ENCODE results near the gene CALHM1.
"Not testable (repeated sequence)": the region's sequence is repeated elsewhere in the genome, so short reads cannot be mapped to it uniquely, and the experiment has no call there.

Gene CALHM1
- 0 to 0.19 (median 0) reads per million in 3 donors for total RNA-seq

GRCh38 chr10:103458720-103459119 is at the start of gene CALHM1:
Gene CALHM1, minus strand, starts transcription at chr10:103458900. Its CDS starts 149 bp downstream, at chr10:103458751.
- no peaks in the 10 kb centered on the region for H3K27me3 ChIP-seq (replicated peaks; ENCODE audit: control insufficient read depth, insufficient read depth, low read length, poor library complexity, severe bottlenecking)
- DNase-seq: no peak
- peaks cover 1% of the 10 kb centered on the region for H3K4me1 ChIP-seq (ENCODE audit: control insufficient read depth, insufficient read depth, low read length, poor library complexity, severe bottlenecking)
- H3K9me3 ChIP-seq (ENCODE audit: control insufficient read depth, low read length): no peaks in the 10 kb centered on the region
- H3K36me3 ChIP-seq (ENCODE audit: control insufficient read depth, insufficient read depth, low read length): no peaks in the 10 kb centered on the region
- H3K4me3 ChIP-seq (ENCODE audit: insufficient read depth, low read depth, low read length, poor library complexity, severe bottlenecking): no peak within 1 kb of the TSS
- H3K27ac ChIP-seq (ENCODE audit: insufficient read depth, low read length, poor library complexity, severe bottlenecking): no peak within 1 kb of the TSS

DNA sequence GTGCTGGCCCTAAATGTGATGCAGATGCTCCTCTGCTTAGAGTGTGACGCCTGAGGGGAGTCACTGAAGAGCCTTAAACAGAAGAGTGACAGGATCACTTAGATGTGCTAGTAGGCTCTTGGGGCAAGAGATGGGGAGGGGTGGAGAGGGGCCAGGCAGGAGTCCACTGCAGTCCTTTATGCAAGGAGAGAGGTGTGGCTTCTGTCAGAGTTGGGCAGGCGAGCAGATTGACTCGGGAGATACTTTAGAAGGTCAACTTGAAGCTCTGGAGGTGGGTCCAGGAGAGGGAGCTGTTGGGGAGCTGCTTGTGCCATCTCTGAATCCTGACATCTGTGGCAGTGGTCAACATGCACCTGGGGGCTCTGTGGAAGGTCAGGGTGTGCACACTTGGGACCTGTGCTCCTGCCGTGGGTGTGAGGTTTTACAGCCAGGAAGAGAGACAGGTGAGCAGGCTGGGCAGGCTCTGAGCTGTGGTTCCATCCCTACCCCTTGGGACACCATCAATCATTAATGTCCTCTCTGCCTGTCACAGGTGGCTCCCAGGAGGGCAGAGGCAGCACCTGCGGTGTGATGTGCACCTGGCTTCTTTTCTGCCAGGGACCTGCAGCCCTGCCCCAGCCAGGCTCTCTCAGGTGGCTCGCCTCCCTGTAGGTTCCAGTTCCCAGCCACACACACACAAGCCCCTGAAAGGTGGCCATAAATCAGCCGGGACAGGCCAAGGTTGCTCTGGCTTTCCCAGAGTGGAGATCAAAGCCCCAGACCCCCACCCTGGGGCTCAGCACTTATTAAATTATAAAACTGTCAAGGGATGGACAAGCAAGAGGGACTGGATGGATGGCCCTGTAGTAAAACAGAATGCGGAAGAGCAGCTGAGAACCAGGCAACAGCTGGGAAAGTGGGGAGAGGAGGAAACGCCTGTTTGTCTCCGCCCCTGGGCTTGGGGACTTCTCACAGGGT is 48.8 kb upstream of the CALHM1 start:
- Histone ChIP-seq H3K27ac (ENCODE audit: insufficient read depth, low read length, poor library complexity, severe bottlenecking) (no peak overlapping the region), H3K4me1 (ENCODE audit: control insufficient read depth, insufficient read depth, low read length, poor library complexity, severe bottlenecking) (peaks cover 4% of the 10 kb centered on the region), H3K9me3 (ENCODE audit: control insufficient read depth, low read length) (no peaks in the 10 kb centered on the region), H3K27me3 (replicated peaks; ENCODE audit: control insufficient read depth, insufficient read depth, low read length, poor library complexity, severe bottlenecking) (no peaks in the 10 kb centered on the region), H3K4me3 (ENCODE audit: insufficient read depth, low read depth, low read length, poor library complexity, severe bottlenecking) (no peak overlapping the region), H3K36me3 (ENCODE audit: control insufficient read depth, insufficient read depth, low read length) (no peaks in the 10 kb centered on the region)
- DNase-seq: no peak

- Histone ChIP-seq H3K27me3 (replicated peaks; ENCODE audit: control insufficient read depth, insufficient read depth, low read length, poor library complexity, severe bottlenecking) (no peaks in the 10 kb centered on the region), H3K4me1 (ENCODE audit: control insufficient read depth, insufficient read depth, low read length, poor library complexity, severe bottlenecking) (peaks cover 4% of the 10 kb centered on the region)
Observed at GRCh38 chr10:103506061-103506460, 47.4 kb upstream of the CALHM1 start.

DNA sequence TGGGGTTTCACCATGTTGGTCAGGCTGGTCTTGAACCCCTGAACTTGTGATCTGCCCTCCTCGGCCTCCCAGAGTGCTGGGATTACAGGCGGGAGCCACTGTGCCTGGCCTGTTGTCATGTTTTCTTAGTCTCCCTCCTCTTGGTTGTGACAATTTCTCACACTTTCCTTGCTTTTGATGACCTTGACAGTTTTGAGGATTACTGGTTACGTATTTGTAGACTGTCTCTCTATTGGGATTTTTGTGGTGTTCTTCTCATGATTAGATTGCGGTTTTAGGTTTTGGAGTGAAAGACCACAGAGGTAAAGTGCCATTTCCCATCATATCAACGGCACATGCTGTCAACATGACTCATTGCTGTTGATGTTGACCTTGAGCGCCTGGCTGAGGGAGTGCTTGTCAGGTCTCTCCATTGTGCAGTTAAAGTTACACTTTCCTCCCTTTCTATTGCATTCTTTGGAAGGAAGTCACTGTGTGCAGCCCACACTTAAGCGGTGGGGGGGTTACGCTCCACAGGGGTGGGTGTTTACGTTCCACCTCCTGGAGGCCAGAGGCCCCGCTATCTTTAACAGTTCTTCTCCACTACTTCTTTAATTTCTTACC is 45.6 kb upstream of the CALHM1 start:
- Histone ChIP-seq H3K4me3 (ENCODE audit: insufficient read depth, low read depth, low read length, poor library complexity, severe bottlenecking) (no peak overlapping the region), H3K9me3 (ENCODE audit: control insufficient read depth, low read length) (no peaks in the 10 kb centered on the region), H3K4me1 (ENCODE audit: control insufficient read depth, insufficient read depth, low read length, poor library complexity, severe bottlenecking) (peaks cover 4% of the 10 kb centered on the region), H3K27me3 (replicated peaks; ENCODE audit: control insufficient read depth, insufficient read depth, low read length, poor library complexity, severe bottlenecking) (no peaks in the 10 kb centered on the region), H3K27ac (ENCODE audit: insufficient read depth, low read length, poor library complexity, severe bottlenecking) (no peak overlapping the region), H3K36me3 (ENCODE audit: control insufficient read depth, insufficient read depth, low read length) (no peaks in the 10 kb centered on the region)
- peak in 1 of 3 donors; percentile 15 for DNase-seq

More at GRCh38 chr10:103506061-103506460, 47.4 kb upstream of the CALHM1 start:
- no peaks in the 10 kb centered on the region for H3K36me3 ChIP-seq (ENCODE audit: control insufficient read depth, insufficient read depth, low read length)
- no peaks in the 10 kb centered on the region for H3K9me3 ChIP-seq (ENCODE audit: control insufficient read depth, low read length)
- H3K27ac ChIP-seq (ENCODE audit: insufficient read depth, low read length, poor library complexity, severe bottlenecking): no peak overlapping the region
- H3K4me3 ChIP-seq (ENCODE audit: insufficient read depth, low read depth, low read length, poor library complexity, severe bottlenecking): no peak overlapping the region
- no peak for DNase-seq

GRCh38 chr10:103503777-103504176 is 45.1 kb upstream of the CALHM1 start:
- DNase-seq; H3K27ac ChIP-seq (ENCODE audit: insufficient read depth, low read length, poor library complexity, severe bottlenecking); H3K9me3 ChIP-seq (ENCODE audit: control insufficient read depth, low read length); H3K4me3 ChIP-seq (ENCODE audit: insufficient read depth, low read depth, low read length, poor library complexity, severe bottlenecking); H3K4me1 ChIP-seq (ENCODE audit: control insufficient read depth, insufficient read depth, low read length, poor library complexity, severe bottlenecking); H3K36me3 ChIP-seq (ENCODE audit: control insufficient read depth, insufficient read depth, low read length); H3K27me3 ChIP-seq (replicated peaks; ENCODE audit: control insufficient read depth, insufficient read depth, low read length, poor library complexity, severe bottlenecking): not testable (repeated sequence)

- DNase-seq: no peak
- Histone ChIP-seq H3K4me1 (ENCODE audit: control insufficient read depth, insufficient read depth, low read length, poor library complexity, severe bottlenecking) (peaks cover 4% of the 10 kb centered on the region), H3K27me3 (replicated peaks; ENCODE audit: control insufficient read depth, insufficient read depth, low read length, poor library complexity, severe bottlenecking) (no peaks in the 10 kb centered on the region), H3K9me3 (ENCODE audit: control insufficient read depth, low read length) (no peaks in the 10 kb centered on the region), H3K4me3 (ENCODE audit: insufficient read depth, low read depth, low read length, poor library complexity, severe bottlenecking) (no peak overlapping the region), H3K36me3 (ENCODE audit: control insufficient read depth, insufficient read depth, low read length) (no peaks in the 10 kb centered on the region), H3K27ac (ENCODE audit: insufficient read depth, low read length, poor library complexity, severe bottlenecking) (no peak overlapping the region)
Observed at GRCh38 chr10:103502849-103503660, 44.4 kb upstream of the CALHM1 start.

DNA sequence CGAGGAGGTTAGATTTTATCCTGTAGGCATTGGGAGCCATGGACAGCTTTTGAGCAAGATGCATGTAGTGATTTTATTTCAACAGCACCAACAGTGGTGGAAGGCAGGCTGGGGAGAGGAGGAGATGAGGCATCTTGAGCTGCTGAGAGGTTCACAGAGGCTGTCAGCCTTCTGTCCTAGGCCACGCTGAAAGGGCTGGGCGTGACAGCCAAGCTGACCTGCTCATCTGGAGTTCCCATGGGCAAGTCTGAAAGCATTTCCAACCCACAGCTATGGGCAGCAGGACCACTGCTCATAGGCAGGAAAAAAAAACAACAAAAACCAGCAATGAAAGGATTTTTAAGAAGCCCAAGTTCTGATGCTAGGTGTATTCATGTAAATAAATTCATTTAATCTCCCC is 42.5 kb upstream of the CALHM1 start:
- Histone ChIP-seq H3K36me3 (ENCODE audit: control insufficient read depth, insufficient read depth, low read length) (no peaks in the 10 kb centered on the region), H3K9me3 (ENCODE audit: control insufficient read depth, low read length) (no peaks in the 10 kb centered on the region), H3K4me3 (ENCODE audit: insufficient read depth, low read depth, low read length, poor library complexity, severe bottlenecking) (no peak overlapping the region), H3K27ac (ENCODE audit: insufficient read depth, low read length, poor library complexity, severe bottlenecking) (no peak overlapping the region), H3K27me3 (replicated peaks; ENCODE audit: control insufficient read depth, insufficient read depth, low read length, poor library complexity, severe bottlenecking) (no peaks in the 10 kb centered on the region), H3K4me1 (ENCODE audit: control insufficient read depth, insufficient read depth, low read length, poor library complexity, severe bottlenecking) (peaks cover 4% of the 10 kb centered on the region)
- DNase-seq: no peak

GRCh38 chr10:103500481-103500880 is 41.8 kb upstream of the CALHM1 start:
- H3K4me1 ChIP-seq (ENCODE audit: control insufficient read depth, insufficient read depth, low read length, poor library complexity, severe bottlenecking): peaks cover 4% of the 10 kb centered on the region
- H3K4me3 ChIP-seq (ENCODE audit: insufficient read depth, low read depth, low read length, poor library complexity, severe bottlenecking): no peak overlapping the region
- no peaks in the 10 kb centered on the region for H3K9me3 ChIP-seq (ENCODE audit: control insufficient read depth, low read length)
- DNase-seq: no peak
- no peaks in the 10 kb centered on the region for H3K36me3 ChIP-seq (ENCODE audit: control insufficient read depth, insufficient read depth, low read length)
- no peaks in the 10 kb centered on the region for H3K27me3 ChIP-seq (replicated peaks; ENCODE audit: control insufficient read depth, insufficient read depth, low read length, poor library complexity, severe bottlenecking)
- no peak overlapping the region for H3K27ac ChIP-seq (ENCODE audit: insufficient read depth, low read length, poor library complexity, severe bottlenecking)

- no peaks in the 10 kb centered on the region for H3K36me3 ChIP-seq (ENCODE audit: control insufficient read depth, insufficient read depth, low read length)
- peaks cover 2% of the 10 kb centered on the region for H3K27me3 ChIP-seq (replicated peaks; ENCODE audit: control insufficient read depth, insufficient read depth, low read length, poor library complexity, severe bottlenecking)
- no peaks in the 10 kb centered on the region for H3K9me3 ChIP-seq (ENCODE audit: control insufficient read depth, low read length)
- peaks cover 4% of the 10 kb centered on the region for H3K4me1 ChIP-seq (ENCODE audit: control insufficient read depth, insufficient read depth, low read length, poor library complexity, severe bottlenecking)
- no peak overlapping the region for H3K27ac ChIP-seq (ENCODE audit: insufficient read depth, low read length, poor library complexity, severe bottlenecking)
- H3K4me3 ChIP-seq (ENCODE audit: insufficient read depth, low read depth, low read length, poor library complexity, severe bottlenecking): no peak overlapping the region
- no peak for DNase-seq
Observed at GRCh38 chr10:103499881-103500280, 41.2 kb upstream of the CALHM1 start.
